GM21515 (cell line): ENCODE results near the gene C4orf36.
"Not testable (repeated sequence)": the region's sequence is repeated elsewhere in the genome, so short reads cannot be mapped to it uniquely, and the experiment has no call there.

Source experiments
- ATAC-seq: cut with Tn5 transposase; IDR thresholded peaks from one replicate; pipeline ENCODE4 v1.9.1; 2021; ENCODE audit not compliant: unreplicated experiment

Gene C4orf36

DNA sequence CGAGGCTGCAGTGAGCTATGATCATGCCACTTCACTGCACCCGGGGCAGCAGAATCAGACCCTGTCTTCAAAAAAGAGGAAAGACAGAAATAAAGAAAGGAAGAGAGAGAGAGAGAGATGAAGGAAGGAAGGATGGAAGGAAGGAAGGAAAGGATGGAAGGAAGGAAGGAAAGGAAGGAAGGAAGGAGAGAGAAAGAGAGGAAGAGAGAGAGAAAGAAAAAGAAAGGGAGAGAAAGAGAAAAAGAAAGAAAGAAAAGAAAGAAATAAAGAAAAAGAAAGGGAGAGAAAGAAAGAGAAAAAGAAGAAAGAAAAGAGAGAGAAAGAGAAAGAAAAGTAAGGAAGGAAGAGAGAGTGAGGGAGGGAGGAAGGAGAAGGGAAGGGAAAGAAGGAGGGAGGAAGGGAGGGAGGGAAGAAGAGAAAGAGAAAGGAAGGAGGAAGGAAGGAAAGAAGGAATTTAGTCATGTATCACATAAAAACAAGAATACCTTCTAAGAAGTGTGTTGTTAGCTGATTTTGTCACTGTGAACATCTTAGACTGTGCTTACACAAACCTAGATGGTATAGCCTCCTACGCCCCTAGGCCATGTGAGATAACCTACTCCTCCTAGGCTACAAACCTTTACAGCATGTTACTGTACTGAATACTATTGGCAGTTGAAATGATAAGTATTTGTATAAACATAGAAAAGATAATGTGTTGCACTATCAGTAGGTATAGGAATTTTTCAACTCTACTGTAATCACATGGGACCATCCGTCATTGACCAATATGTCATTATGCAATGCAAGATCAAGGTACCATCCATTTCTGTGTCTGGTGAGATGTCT lies 25.2 kb upstream of the C4orf36 start:
- no peak for ATAC-seq

DNA sequence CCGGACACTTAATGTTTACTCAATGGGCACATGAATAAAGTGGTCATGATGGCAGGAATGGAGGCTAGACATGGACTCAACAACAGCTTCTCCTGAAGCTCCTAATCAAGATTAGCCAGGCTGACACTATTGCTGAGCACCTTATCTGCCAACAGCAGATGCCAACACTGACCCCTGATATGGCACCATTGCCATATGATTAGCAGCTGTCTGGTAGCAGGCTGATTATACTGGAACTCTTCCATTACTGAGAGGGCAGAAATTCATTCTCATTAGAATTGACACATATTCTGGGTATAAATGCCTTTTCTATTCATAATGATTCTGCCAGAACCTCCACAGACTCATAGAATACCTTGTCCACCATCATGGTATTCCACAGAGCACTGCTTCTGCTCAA lies 24.2 kb upstream of the C4orf36 start:
- no peak for ATAC-seq

GRCh38 chr4:86910820-86911684 lies 18.8 kb upstream of the C4orf36 start:
- no peak for ATAC-seq

GRCh38 chr4:86910369-86910768 lies 18.1 kb upstream of the C4orf36 start:
- ATAC-seq: no peak

- no peak for ATAC-seq
Observed at GRCh38 chr4:86909546-86910295, 17.5 kb upstream of the C4orf36 start.

DNA sequence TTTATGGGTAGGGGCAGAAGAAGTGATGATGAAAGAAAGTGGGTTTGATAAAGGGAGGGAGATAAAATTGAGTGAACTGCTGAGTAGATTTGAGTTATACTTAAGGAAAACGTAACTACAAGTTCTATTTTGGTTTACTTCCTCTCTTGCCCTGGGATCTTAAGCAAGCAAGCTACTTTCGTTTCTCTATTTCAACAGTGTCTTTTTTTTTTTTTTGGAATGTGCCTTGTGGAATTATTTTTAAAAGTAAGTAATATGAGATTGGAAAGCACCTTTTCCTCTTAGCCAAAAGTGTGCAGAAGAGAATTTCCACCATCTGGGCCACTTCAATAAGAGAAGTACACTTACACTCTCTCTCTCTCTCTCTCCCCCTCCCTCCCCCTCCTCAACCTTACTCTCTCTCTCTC lies 16.0 kb upstream of the C4orf36 start:
- no peak for ATAC-seq

- no peak for ATAC-seq
Observed at GRCh38 chr4:86901864-86902263, 9.6 kb upstream of the C4orf36 start.

DNA sequence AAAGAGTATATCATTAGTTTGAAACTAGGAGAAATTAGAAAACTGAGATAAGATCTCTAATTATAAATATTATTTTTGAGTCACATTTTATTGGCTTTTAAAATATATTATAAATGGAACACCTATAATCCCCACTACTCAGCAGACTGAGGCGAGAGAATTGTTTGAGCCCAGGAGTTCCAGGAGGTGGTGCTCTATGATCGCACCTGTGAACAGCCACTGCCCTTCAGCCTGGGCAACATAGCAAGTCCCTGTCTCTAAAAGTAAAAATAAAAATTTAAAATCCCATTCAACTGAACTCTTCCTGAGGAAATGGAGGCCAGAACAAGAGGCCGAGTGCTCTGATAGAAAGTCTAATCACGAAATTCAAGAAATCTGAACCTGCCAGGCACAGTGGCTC lies 6.3 kb upstream of the C4orf36 start:
- no peak for ATAC-seq

DNA sequence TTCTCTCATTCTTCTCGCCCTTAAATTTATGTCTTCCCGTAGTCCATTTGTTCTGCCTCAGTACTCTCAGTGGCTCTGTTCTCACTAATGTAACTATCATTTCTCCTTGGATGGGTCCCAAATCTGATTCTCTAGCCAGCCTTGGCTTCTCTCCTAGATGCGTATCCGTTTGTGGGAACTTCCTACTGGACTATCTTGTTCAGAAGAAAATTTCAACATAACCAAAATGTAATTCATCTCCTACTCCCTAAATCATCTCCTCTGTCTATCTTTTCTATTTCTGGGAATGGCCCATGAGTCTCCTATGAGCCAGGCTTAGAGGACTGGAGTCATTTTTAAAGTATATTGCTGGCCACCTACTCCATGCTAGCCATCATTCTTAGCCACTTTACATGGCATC lies 4.4 kb upstream of the C4orf36 start:
- no peak for ATAC-seq

GRCh38 chr4:86895692-86896488 lies 3.7 kb upstream of the C4orf36 start:
- ATAC-seq: peak; percentile 70

GRCh38 chr4:86894455-86894854 lies 2.2 kb upstream of the C4orf36 start:
- no peak for ATAC-seq

DNA sequence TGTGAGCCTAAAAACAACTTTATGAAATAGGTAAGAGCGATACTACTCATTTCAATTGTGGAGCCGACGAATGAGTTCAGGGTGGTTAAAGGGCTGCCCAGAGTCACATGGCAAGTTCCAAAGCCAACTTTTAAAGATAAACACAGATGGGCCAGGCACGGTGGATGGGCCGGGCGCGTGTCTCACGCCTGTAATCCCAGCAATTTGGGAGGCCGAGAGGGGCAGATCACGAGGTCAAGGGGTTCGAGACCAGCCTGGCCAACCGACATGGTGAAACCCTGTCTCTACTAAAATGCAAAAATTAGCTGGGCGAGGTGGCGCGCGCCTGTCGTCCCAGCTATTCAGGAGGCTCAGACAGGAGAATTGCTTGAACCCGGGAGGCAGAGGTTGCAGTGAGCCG lies 914 bp upstream of the C4orf36 start:
- ATAC-seq: no peak

- ATAC-seq: no peak
Observed at GRCh38 chr4:86892636-86892960, 376 bp upstream of the C4orf36 start.

DNA sequence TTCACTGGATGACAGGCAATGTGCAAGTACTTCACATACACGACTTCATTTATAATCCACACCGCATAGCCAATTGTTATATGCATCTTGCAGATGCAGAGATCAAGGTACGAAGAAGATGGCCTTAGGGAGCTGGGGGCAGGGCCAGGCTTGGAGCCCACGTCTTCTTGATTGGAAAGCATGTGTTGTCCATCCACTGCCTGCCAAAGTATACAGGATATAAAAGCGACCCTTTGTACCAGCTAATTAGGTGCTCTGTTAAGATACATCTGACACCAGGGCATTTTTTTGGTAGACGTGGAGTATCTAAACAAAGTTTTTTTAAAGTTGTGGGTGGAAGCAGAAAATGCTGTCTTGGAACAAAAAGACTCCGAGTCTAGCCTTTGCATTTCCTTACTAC lies 1.4 kb downstream of the C4orf36 start:
- ATAC-seq: no peak

GRCh38 chr4:86879641-86880040 lies 12.6 kb downstream of the C4orf36 start:
- ATAC-seq: no peak

DNA sequence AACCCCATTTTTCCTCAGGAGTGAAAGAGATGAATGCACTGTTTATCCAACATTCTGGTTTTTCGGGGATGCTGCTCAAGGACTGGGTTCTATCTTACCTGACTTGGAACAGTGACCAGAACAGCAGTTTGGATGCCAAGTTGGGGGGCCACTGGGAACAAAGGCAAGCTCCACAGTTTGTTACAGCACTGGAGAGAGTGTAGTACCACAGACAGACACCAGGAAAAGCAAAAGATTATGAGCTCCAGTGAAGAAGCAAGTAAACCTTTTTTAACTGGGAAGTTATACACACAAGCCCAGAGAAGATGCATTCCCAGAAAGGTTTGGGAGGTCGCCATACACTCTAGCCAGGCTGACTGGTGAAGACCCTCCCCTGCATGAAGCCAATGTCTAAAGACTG lies 13.6 kb downstream of the C4orf36 start:
- no peak for ATAC-seq

DNA sequence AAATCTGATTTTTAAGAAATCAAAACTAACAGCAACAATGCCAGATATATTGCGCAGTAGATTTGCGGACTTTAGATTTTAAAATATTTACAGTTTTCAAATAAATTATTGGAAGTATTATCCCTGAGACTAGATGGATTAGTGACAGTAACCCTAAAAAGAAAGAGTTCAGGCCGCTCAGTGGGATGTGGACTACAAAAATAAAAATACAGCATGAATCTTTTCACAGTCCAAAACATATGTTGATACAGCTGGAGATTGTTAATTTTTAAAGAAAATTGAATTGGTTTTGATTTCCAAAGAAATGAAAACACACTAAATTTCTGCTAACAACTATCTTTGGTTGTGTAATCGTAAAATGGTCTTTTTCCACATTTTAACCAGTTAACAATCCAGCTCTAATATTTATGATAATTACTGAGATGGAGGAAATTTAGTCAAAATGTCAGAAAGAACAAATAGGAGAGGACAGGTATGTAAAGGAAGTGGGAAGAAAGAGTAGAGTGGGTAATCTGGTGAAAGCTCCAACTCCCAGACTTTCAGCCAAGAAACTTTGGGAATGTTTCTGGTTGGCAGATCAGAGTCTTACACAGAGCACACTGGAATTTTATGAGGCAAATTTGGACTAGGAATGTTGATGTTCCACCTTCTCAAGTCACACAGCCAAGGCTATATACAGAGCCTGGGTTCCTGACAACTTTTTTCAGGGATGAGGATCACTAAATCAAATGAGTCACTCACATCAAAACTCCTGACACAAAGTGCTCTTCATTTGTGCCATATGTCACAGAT lies 15.1 kb downstream of the C4orf36 start:
- no peak for ATAC-seq

GRCh38 chr4:86875436-86875835 lies 16.8 kb downstream of the C4orf36 start:
- ATAC-seq: not testable (repeated sequence)

DNA sequence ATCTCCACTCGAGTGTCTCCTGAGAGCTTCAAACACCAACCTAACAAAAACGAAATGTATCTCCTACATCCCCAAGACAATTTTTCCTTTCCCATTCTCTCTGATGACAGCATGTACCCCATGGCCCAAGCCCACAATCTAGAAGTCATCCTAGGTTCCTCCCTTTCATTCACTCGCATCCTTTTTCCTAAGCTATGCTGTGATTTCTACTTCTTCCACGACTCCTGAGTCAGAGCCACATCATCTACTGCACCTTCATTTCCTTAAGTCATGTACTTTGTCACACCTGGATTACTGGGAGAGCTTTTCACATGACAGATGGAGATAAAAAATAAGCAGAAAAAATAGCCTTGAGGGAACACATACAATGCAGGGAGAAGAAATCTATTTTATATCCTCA lies 20.1 kb downstream of the C4orf36 start:
- no peak for ATAC-seq

GRCh38 chr4:86870442-86871069 lies 21.7 kb downstream of the C4orf36 start:
- ATAC-seq: no peak
